Pancreas (tissue), 10 donors: ENCODE measurements around the gene RGS17. TPM values are rescaled to one million over a fixed set of nuclear protein-coding genes. Genes with fewer than 3 reads are reported as not detected.
"Not testable (repeated sequence)": the region's sequence is repeated elsewhere in the genome, so short reads cannot be mapped to it uniquely, and the experiment has no call there.

Source experiments
- ATAC-seq, 4 donors: fragments of 200-7000 bp; cut with Tn5 transposase; one replicate each; pipeline versions ENCODE4 v1.8.0 to v1.9.1; 2020; ENCODE audit warnings: mild to moderate bottlenecking in 4 of 4, moderate library complexity in 4 of 4
- DNase-seq, 6 donors: peaks; one replicate each; pipeline ENCODE4 v3.0.0-alpha.2; 2020
- FAIRE-seq: peaks from 2 replicates; lab custom pipeline; 2012; peaks lifted over from hg19 to GRCh38; lab: Jason Lieb, UNC
- H3K27ac ChIP-seq, 4 donors: fragments of 200-600 bp; sonication (generic); 1 replicate in 3 of 4; 2 replicates in 1 of 4; pipeline versions ENCODE4 v1.5.0 to v1.8.0; 2020
- H3K27me3 ChIP-seq, 4 donors: fragments of 200-600 bp; one replicate each; pipeline ENCODE4 v1.8.0; 2021
- H3K36me3 ChIP-seq, 3 donors: fragments of 200-600 bp; sonication (generic) in 1 of 3; one replicate each; pipeline versions ENCODE4 v1.5.0 to v1.8.0; 2020 to 2021
- H3K4me1 ChIP-seq, 3 donors: fragments of 200-600 bp; one replicate each; pipeline ENCODE4 v1.8.0; 2021
- H3K4me3 ChIP-seq, 4 donors: fragments of 200-600 bp; sonication (generic) in 2 of 4; one replicate each; pipeline versions ENCODE4 v1.5.0 to v1.8.0; 2020 to 2021
- H3K9me3 ChIP-seq, 4 donors: fragments of 200-600 bp; one replicate each; pipeline ENCODE4 v1.8.0; 2021
- CTCF ChIP-seq, 4 donors: fragments of 200-600 bp; sonication (generic) in 3 of 4; IDR thresholded peaks; one replicate each; pipeline versions ENCODE4 v1.5.0 to v1.8.0; 2021; ENCODE audit warnings: antibody characterized with exemption in 4 of 4
- WGBS, 2 donors: extraction: QIAGEN DNeasy Blood & Tissue Kit; methylation state at CpG; one replicate each; pipeline ENCODE4 v1.1.7; 2013; 5-methylcytosine and 5-hydroxymethylcytosine counted together
- intact Hi-C, 3 donors: fragments of 100-400 bp; cut with DNase I; formaldehyde crosslinking; loops; one replicate each; pipeline versions ENCODE4 v1.11.1 to v1.14.2; 2022
- polyA plus RNA-seq, 2 donors: library from polyadenylated mRNA; stranded (reverse); fragments of 200-250 nt; gene quantifications; one replicate each; pipeline ENCODE4 v1.2.3, GENCODE V29; 2013
- total RNA-seq, 6 donors: library from RNA; stranded (reverse); fragmentation: NEBNext Ultra II Directional in 4 of 6; extraction: Animal tissue kit (Norgen Biotek cat#: 25700) in 4 of 6; gene quantifications; one replicate each; pipeline versions ENCODE4 v1.2.1 to v1.2.4, GENCODE V29; 2021 to 2023
- donor health status: healthy with polysubstance abuse.
- donor health status: DM: no; HTN: no; CAD: no; lungs with moderate emphysema.
- donor health status: DM: no; HTN: no; CAD: no.
- donor health status: control.
- donor health status: control.
- donor health status: Bipolar disorder and iron deficiency.
- donor health status: DM: yes; HTN: yes; CAD: no.
- donor health status: DM: no; HTN: no; CAD: no.
- donor health status: DM: no; HTN: no; CAD: no.
- donor health status: DM: yes; HTN: yes; CAD: no.

The RGS17 gene
- total and polyA plus RNA-seq, 8 donors, result 0.39 to 3.7 (median 1.1) TPM

- Histone ChIP-seq H3K36me3 (no peaks in the 10 kb centered on the region), H3K4me3 (no peak overlapping the region), H3K4me1 (no peaks in the 10 kb centered on the region), H3K27me3 (no peaks in the 10 kb centered on the region), H3K9me3 (no peaks in the 10 kb centered on the region), H3K27ac (no peak overlapping the region)
- ATAC-seq (no peak), DNase-seq (no peak), FAIRE-seq (no peak)
- TF ChIP-seq CTCF (IDR thresholded peaks at IDR 0.05), result no peak
- 62 to 83% methylated on average over 4 of the region's 4 CpGs for WGBS, 2 donors
- intact Hi-C loops, result no loop called here
These were observed 12.1 kb upstream of the RGS17 start for GRCh38 chr6:153143200-153143599.

DNA sequence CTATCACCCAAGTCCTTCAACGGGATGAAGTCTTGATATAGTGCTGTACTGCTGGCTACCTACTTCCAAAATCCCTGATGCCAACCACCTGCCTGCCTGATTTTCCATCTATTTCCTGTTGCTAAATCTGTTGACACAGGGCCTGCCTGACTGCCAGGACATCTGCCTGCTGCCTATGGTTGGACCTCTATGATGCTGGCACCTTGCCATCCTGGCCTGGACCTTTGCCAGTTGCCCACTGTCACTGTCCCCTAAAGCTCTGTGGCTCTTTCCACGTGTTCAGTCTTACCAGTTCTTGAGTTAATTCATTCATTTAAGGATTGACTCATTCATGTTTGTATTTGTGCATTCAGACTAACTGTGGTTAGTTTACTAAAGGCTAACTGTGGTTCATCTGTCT, 9.2 kb upstream of the RGS17 start:
- Histone ChIP-seq H3K36me3 (no peaks in the 10 kb centered on the region), H3K9me3 (no peaks in the 10 kb centered on the region), H3K27ac (no peak overlapping the region), H3K4me1 (no peaks in the 10 kb centered on the region), H3K4me3 (no peak overlapping the region), H3K27me3 (no peaks in the 10 kb centered on the region)
- DNase-seq, result no peak
- no peak for FAIRE-seq
- no peak for TF ChIP-seq CTCF (IDR thresholded peaks at IDR 0.05)
- intact Hi-C loops, result no loop called here
- WGBS, 2 donors, result 26 to 30% methylated on average over 2 of the region's 2 CpGs
- peak in 2 of 4 donors; percentile 48 to 49 for ATAC-seq

GRCh38 chr6:153138930-153139329, 7.8 kb upstream of the RGS17 start:
- H3K4me3 ChIP-seq, result no peak overlapping the region
- no peaks in the 10 kb centered on the region for H3K4me1 ChIP-seq
- H3K36me3 ChIP-seq, result no peaks in the 10 kb centered on the region
- no peak overlapping the region for H3K27ac ChIP-seq
- H3K9me3 ChIP-seq, result no peaks in the 10 kb centered on the region
- FAIRE-seq (no peak), ATAC-seq (no peak), DNase-seq (no peak)
- no peaks in the 10 kb centered on the region for H3K27me3 ChIP-seq
- 94% methylated on average over 1 of the region's 1 CpG for WGBS, 2 donors
- TF ChIP-seq CTCF (IDR thresholded peaks at IDR 0.05), result no peak
- intact Hi-C loops, result no loop called here

DNA sequence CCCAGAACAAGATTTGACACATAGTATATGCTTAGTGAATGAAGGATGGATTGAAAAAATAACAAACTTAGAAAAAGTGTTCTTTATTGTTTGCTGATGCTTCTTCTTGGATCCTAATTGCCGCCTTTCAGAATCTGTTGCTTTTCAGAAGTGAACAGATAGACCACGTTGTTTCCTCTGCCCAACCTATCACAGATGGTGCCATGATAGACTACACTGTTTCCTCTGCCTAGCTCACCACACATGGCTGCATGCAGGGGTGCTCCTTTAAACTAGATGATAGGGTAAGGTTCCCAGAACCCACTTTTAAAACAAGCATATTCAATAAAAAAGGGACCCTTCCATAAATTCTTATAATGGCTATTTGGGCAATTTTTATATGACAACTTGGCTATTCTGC, 4.6 kb upstream of the RGS17 start:
- Histone ChIP-seq H3K27me3 (no peaks in the 10 kb centered on the region), H3K36me3 (no peaks in the 10 kb centered on the region), H3K4me1 (no peaks in the 10 kb centered on the region), H3K4me3 (no peak overlapping the region), H3K27ac (no peak overlapping the region), H3K9me3 (no peaks in the 10 kb centered on the region)
- WGBS, 2 donors, result 62 to 73% methylated on average over 2 of the region's 2 CpGs
- intact Hi-C loops, result no loop called here
- FAIRE-seq (no peak), DNase-seq (no peak), ATAC-seq (no peak)
- TF ChIP-seq CTCF (IDR thresholded peaks at IDR 0.05), result no peak

- ATAC-seq, intact Hi-C loops, H3K36me3 ChIP-seq, H3K4me3 ChIP-seq, H3K27ac ChIP-seq, FAIRE-seq, H3K4me1 ChIP-seq, H3K27me3 ChIP-seq, H3K9me3 ChIP-seq: not testable (repeated sequence)
- peak in 1 of 6 donors; percentile 61 for DNase-seq
- WGBS, 2 donors, result 94 to 96% methylated on average over 18 to 30 of the region's 30 CpGs
These were observed 2.6 kb upstream of the RGS17 start for GRCh38 chr6:153133667-153134066.
